A673 (cell line): ENCODE data around the gene ZC3HAV1.

Experiments used
- EZH2 ChIP-seq: fragments of 200-600 bp; sonication (generic); IDR thresholded peaks from 2 replicates; pipeline ENCODE4 v1.6.1; 2017; ENCODE audit warnings: borderline replicate concordance, low read depth, mild to moderate bottlenecking, mixed read lengths, antibody characterized with exemption, low read length; ENCODE audit not compliant: poor library complexity, severe bottlenecking
- TF ChIP-seq, protein P1 (sequence below): fragments of 300-800, 200-600 bp; sonication (generic); conservative IDR thresholded peaks from 2 replicates; pipeline ENCODE4 v1.5.1; 2017; ENCODE audit warnings: low read depth, mild to moderate bottlenecking, antibody characterized with exemption, low read length, moderate library complexity, mixed read lengths

DNA sequence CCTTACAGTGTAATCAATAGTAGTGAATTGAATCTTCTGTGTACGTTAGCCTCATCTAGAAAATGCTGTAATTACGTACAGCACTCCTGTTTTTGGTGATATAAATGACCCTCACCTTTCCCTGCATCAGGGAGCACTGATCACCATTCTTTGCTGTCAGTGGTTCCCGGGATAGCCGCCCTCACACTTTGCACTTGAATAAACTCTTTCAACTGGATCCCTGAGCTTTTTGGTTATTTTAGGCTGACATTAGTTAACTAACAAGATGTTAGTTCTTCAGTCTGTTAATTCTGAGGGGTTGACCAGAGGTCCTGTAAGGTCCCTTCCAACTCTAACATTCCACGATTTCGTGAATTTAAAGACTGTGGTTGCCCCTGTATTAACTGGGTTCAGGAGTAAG lies 23.4 kb upstream of the ZC3HAV1 start:
- no peak for TF ChIP-seq EZH2
- TF ChIP-seq, protein P1, sequence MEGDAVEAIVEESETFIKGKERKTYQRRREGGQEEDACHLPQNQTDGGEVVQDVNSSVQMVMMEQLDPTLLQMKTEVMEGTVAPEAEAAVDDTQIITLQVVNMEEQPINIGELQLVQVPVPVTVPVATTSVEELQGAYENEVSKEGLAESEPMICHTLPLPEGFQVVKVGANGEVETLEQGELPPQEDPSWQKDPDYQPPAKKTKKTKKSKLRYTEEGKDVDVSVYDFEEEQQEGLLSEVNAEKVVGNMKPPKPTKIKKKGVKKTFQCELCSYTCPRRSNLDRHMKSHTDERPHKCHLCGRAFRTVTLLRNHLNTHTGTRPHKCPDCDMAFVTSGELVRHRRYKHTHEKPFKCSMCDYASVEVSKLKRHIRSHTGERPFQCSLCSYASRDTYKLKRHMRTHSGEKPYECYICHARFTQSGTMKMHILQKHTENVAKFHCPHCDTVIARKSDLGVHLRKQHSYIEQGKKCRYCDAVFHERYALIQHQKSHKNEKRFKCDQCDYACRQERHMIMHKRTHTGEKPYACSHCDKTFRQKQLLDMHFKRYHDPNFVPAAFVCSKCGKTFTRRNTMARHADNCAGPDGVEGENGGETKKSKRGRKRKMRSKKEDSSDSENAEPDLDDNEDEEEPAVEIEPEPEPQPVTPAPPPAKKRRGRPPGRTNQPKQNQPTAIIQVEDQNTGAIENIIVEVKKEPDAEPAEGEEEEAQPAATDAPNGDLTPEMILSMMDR = no peak
